B cell (primary cell): ENCODE data around the gene CHST1.

Experiments used
- CTCF ChIP-seq: fragments of 200-600 bp; IDR thresholded peaks from one replicate; pipeline ENCODE4 v1.8.0; 2022; ENCODE audit warnings: antibody characterized with exemption, mild to moderate bottlenecking
- EZH2 ChIP-seq: IDR thresholded peaks from 2 replicates; pipeline ENCODE4 v1.6.1; 2012; ENCODE audit warnings: borderline replicate concordance, low read depth, mild to moderate bottlenecking, moderate library complexity, low read length; ENCODE audit not compliant: insufficient read depth, poor library complexity, severe bottlenecking

GRCh38 chr11:45653277-45653676 is 12.1 kb downstream of the CHST1 start:
- TF ChIP-seq CTCF (no peak), EZH2 (no peak)
